Sigmoid colon (tissue), 4 donors: ENCODE data around the gene CFAP210.

Experiments
- CTCF ChIP-seq, 4 experiments: fragments of 450-650 bp in 3 of 4; fragments of 200-600 bp in 1 of 4; IDR thresholded peaks; one replicate each; pipeline ENCODE4 v1.5.1; 2016 to 2019; ENCODE audit warnings: antibody characterized with exemption in 4 of 4, mild to moderate bottlenecking in 3 of 4, moderate library complexity in 2 of 4
- EP300 ChIP-seq, 4 donors: sonication (generic); formaldehyde crosslinking; IDR thresholded peaks; one replicate each; pipeline ENCODE4 v1.6.1; 2017; ENCODE audit warnings: antibody characterized with exemption in 4 of 4
- POLR2A ChIP-seq, 2 donors: fragments of 450-650 bp; IDR thresholded peaks; one replicate each; pipeline ENCODE4 v1.6.1; 2016; ENCODE audit warnings: antibody characterized with exemption in 2 of 2, mild to moderate bottlenecking in 2 of 2, moderate library complexity in 2 of 2
- POLR2AphosphoS5 ChIP-seq, 4 donors: sonication (generic); formaldehyde crosslinking; IDR thresholded peaks; one replicate each; pipeline ENCODE4 v1.6.1; 2017; ENCODE audit warnings: antibody characterized with exemption in 4 of 4

- no peak for TF ChIP-seq POLR2A (IDR thresholded peaks at IDR 0.05)
- no peak for TF ChIP-seq CTCF (IDR thresholded peaks at IDR 0.05)
- TF ChIP-seq EP300 (IDR thresholded peaks at IDR 0.05), result no peak
- TF ChIP-seq POLR2AphosphoS5 (IDR thresholded peaks at IDR 0.05), result no peak
Observed at GRCh38 chr2:169663247-169663646, 31.0 kb downstream of the CFAP210 start.
